ENCODE results near the gene PCDHB10.
A peak's percentile ranks its signal among the peaks of the same experiment; 100 is the strongest.

- TF ChIP-seq CTCF (IDR thresholded peaks at IDR 0.05; ENCODE audit: low read depth, low read length) (peak; percentile 58), EZH2phosphoT487 (IDR thresholded peaks at IDR 0.05; ENCODE audit: low read depth) (no peak)
These were observed 5.1 kb upstream of the PCDHB10 start, which contains the start of gene PCDHB9 for GRCh38 chr5:141186897-141187512.

All from OCI-LY3 (cell line).